ENCODE measurements around the gene CNTNAP2.
"Not testable (repeated sequence)": the region's sequence is repeated elsewhere in the genome, so short reads cannot be mapped to it uniquely, and the experiment has no call there.

CNTNAP2 gene

GRCh38 chr7:148035950-148036349 lies 1919.3 kb downstream of the CNTNAP2 start:
- no peak for DNase-seq (ENCODE audit: low read depth)

DNA sequence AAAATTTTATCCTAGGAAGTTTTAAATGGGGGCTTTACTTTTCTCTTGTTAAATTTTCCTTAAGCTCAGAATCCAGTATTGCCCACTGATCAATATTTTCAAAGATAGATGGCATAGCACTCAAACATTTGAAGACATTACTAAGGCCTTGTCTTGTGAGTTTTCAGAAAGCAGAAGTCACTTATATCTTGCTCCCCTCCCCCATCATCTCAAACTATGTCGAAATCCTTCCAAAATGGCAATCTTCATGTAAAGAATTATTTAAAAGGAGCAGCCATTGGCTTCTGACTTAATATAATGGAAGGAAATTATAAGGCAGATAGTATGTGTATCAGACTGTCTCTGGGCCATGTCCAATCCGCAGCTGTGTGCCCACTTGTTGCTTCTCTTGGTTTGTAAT lies 1920.4 kb downstream of the CNTNAP2 start:
- no peak for DNase-seq (ENCODE audit: low read depth)

- DNase-seq (ENCODE audit: low read depth) = no peak
These were observed 1924.6 kb downstream of the CNTNAP2 start for GRCh38 chr7:148041156-148041555.

DNA sequence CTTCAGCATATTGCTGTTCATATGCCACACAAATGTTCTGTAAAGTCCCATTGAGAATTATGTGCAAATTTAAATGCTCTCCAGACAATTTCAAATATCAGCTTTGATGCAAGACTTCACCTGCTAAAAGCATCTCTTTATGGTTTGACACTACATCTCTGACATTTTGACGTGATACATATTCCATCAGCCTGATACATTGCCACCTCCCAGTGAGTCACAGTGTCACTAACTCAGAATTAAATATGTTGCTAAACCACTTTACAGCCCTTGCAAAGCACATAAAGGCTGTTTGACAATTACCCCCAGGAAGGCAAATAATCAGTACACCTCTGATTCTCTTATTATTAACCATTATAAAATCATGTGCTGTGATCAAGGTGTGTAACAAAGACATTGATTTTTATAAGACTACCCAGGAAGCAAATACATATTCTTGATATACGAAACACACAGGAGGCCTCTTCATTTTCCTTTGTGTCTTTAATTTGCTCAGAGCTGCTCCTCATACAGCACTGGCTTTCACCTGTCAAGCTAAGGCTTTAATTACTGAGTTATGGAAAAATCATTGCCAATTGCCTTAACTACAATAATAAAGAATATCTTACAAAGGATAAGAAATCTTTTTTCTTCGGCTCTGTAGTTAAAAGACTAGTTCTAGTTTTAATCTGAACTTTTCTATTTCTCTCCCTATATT lies 1926.5 kb downstream of the CNTNAP2 start:
- no peak for DNase-seq (ENCODE audit: low read depth)

DNA sequence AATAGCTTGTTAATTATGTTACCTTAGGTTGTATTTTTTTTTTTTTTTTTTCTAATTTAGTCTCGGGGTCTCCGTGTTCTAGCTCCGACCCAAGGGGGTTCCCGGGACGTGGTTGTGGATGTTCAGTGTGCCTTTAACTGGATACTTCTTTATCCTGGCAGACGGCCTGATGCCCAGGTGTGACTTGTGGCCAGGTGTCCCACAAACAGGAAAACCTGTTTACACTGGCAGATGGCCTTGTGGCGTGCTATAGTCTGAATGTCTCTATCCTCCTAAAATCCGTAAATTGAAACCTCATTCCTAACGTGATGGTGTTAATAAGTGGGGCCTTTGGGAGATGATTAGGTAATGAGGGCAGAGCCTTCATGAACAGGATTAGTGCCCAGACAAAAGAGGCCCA lies 1927.6 kb downstream of the CNTNAP2 start:
- no peak for DNase-seq (ENCODE audit: low read depth)

DNA sequence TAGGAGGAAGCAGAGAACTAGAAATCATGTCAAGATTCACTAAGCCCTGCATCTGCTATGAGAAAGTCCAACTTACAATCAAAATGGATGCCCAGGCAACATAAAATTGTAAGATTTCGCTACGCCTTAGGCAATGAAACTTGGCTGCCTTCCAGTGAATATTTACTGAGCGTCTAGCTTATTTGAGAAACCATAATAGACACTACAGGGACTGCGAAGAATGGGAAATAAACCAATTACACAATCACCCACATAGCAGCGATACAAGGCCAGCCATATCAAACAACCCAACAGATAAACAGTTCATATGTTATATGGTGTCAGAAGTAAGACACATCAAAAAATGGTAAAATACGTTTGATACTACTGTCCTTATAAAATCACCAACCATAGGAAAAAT lies 1928.9 kb downstream of the CNTNAP2 start:
- DNase-seq (ENCODE audit: low read depth) = no peak

- no peak for DNase-seq (ENCODE audit: low read depth)
These were observed 1932.5 kb downstream of the CNTNAP2 start for GRCh38 chr7:148049068-148049467.

GRCh38 chr7:148050492-148051158 lies 1934.0 kb downstream of the CNTNAP2 start:
- no peak for DNase-seq (ENCODE audit: low read depth)

DNA sequence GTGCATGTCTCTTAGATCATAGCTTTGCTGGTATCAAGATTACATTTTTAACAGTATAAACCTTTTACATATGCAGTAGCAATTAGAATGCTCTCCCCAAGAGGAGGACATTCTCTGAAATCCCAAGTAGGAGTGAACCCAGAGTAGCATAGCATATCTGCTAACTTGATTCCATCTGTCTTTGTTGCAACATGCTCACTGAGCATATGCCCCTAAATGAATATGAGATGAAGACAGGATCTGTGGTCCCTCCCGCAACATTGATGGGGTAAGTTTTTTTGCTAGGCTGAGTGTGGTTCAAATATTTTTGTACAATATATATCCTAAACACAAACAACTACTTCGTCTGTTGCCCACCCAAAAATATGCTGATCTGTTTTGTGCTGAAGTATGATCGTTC lies 1939.8 kb downstream of the CNTNAP2 start:
- no peak for DNase-seq (ENCODE audit: low read depth)

GRCh38 chr7:148058092-148058491 lies 1941.5 kb downstream of the CNTNAP2 start:
- no peak for DNase-seq (ENCODE audit: low read depth)

DNA sequence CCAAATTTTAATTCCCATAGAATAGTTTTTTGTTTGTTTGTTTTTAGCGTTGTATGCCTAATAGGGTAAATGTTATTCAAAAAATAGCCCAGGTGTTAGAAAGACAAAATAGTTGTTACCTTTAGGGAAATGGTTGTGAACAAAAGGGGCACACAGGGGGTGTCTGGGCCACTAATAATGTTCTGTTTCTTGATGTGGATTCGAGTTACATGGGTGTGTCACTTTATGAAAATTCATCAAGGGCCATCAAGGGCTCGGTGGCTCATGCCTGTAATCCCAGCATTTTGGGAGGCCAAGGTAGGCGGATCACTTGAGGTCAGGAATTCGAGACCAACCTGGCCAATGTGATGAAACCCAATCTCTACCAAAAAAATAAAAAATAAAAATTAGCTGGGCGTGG lies 1942.2 kb downstream of the CNTNAP2 start:
- DNase-seq (ENCODE audit: low read depth) = no peak

DNA sequence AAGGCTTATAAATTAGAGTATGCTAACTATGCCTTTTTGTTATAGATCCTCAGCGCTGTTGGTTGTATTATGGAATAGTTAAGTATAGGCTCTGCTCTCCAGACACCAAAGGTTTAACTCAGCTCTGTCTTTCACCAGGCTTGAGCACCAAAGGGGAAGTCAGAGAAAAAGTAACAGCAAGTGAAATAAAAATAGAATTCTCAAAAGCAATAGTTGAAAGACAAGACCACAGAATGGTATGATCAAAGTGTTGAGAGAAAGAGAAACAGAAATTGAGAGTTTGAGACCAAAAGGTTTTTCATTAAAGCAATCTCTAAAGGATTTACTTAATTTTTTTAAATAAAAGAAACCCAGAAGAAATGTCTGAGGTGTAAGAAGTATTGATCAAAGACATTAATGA lies 1944.1 kb downstream of the CNTNAP2 start:
- DNase-seq (ENCODE audit: low read depth) = no peak

DNA sequence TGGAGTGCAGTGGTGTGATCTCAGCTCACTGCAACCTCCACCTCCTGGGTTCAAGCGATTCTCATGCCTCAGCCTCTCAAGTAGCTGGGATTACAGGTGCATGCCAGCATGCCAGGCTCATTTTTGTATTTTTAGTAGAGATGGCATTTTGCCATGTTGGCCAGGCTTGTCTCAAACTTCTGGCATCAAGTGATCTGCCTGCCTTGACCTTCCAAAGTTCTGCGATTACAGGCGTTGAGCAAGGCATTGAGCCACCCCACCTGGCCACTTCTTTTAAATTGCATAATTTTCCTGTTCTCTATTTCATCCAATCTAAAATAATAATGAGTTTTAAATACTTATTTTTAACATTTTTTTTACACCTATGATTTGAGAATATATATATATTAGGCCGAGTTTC lies 1961.5 kb downstream of the CNTNAP2 start:
- DNase-seq (ENCODE audit: low read depth) = not testable (repeated sequence)

GRCh38 chr7:148079206-148080080 lies 1962.8 kb downstream of the CNTNAP2 start:
- no peak for DNase-seq (ENCODE audit: low read depth)

GRCh38 chr7:148083448-148083847 lies 1966.8 kb downstream of the CNTNAP2 start:
- DNase-seq (ENCODE audit: low read depth) = no peak

DNA sequence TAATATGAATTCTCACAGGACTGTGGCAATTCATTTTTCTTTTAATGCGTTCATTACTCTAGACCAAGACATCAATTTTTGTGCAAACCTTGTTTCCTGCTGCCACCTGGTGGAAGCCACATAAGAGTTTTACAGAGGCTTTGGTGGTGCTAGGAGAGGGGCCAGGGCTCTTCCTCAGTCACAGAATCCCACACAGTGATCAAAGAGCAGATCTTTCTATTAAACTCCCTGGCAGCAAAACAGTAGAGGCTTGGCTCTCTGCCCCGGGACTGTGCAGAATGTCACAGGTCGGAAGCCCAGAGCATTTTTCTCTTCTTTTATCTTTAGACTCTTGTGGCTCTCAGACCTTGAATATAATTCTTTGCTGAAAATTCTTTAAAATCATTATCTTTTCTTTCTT lies 1967.5 kb downstream of the CNTNAP2 start:
- DNase-seq (ENCODE audit: low read depth) = no peak

GRCh38 chr7:148091882-148092281 lies 1975.3 kb downstream of the CNTNAP2 start:
- no peak for DNase-seq (ENCODE audit: low read depth)

DNA sequence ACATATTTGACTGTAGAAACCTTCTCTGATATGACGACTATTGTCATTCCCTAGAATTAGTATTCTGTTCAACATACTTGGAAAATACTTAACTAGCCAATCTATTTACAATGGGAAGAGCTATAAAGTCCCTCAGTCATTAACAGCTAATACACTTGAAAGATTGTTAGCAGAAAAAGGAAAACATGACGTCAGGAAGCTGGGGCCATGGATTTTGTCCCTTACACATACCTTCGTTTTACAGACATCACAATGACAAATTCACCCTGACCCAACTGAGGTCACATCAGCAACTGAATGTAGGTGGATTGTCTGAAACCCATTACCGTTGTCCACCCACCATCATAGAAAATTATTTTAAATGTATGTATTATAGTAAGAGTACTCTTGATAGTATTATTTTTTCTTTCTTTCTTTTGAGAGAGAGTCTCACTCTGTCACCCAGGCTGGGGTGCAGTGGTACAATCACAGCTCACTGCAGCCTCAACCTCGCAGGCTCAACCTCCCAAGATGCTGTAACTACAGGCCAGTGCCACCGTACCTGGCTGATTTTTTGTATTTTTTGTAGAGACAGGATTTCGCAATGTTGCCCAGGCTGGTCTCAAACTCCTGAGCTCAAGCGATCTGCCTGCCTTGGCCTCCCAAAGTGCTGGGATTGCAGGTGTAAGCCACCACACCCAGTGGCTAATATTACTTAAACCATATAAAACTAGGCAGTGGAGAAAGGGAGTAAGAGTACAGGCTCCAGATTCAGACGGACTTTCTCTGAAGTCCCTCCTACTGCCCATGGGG lies 1977.0 kb downstream of the CNTNAP2 start:
- DNase-seq (ENCODE audit: low read depth) = no peak

DNA sequence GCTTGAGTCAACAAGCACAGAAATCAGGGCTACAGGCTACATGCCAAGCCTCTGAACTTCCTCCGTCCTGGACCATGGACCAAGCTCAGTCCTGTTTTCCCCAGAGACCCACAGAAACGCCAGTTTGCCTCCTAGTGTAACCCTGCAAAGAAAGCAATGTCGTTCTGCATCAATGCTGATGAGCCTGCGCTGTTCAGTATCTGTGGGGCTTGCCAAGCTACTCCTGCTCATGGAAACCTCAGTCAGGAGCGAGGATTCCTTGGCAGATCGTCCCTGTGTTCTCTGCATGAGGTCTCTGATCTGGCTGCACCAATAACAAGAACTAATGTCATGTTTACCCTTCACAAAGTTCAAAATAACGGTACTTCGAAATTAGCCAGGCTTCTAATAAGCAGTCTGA lies 1978.5 kb downstream of the CNTNAP2 start:
- no peak for DNase-seq (ENCODE audit: low read depth)

DNA sequence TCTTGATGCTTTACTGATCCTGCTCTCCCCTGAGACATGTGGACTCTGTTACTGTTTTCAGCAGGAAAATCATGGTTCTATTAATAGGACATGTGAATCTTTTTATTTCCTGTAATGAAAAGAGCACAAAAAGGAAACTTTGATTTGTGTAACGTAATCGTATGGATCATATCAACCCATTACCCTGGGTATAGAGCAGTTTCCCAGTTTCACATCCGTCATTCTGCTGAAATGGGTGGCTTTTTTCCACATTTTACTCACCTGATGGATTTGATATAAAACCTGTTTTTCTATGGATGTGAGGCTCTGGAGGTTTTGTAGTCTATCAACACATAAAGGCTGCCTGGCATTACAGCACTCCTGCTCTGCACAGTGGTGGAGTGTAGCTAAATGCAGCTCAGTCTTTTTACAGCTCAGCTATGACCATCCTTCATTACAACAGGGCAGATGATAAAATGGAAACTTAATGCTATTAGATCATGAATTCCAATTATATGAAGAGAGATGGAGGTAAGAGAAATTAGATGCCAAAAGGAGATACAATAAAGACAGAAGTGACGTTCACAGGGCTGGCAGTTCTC lies 1987.6 kb downstream of the CNTNAP2 start:
- DNase-seq (ENCODE audit: low read depth) = no peak

GRCh38 chr7:148104924-148105323 lies 1988.3 kb downstream of the CNTNAP2 start:
- DNase-seq (ENCODE audit: low read depth) = no peak

DNA sequence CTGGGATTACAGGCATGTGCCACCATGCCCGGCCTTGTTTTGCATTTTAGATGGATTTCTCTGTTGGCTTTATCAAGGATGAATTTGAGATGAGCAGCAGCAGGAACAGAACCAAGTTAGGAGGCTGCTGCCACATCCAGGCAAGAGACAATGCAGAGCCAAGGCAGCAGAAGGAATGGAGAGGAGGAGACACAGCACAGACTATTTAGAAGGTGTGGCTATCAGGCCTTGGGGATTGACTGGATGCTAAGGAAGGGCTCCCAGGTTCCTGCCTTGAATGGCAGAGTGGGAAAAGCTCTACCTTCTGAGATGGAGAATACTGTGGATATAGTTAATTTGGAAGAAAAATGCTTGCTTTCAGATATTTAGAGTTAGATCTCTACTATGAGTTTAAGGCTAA lies 1989.3 kb downstream of the CNTNAP2 start:
- no peak for DNase-seq (ENCODE audit: low read depth)

All from stimulated activated CD8-positive, alpha-beta memory T cell treated with anti-CD3 and anti-CD28 coated beads, Interleukin-12 subunit alpha, Interleukin-12 subunit beta, amount 100 ng/mL, for 1 hour (primary cell).